Omental fat pad (tissue), 4 donors: ENCODE data around the gene CYP11A1. TPM values are rescaled to one million over a fixed set of nuclear protein-coding genes. Genes with fewer than 3 reads are reported as not detected.

ENCODE experiments used
- ATAC-seq: fragments of 150-250 bp; one replicate; pipeline ENCODE4 v1.9.1; 2016; ENCODE audit warnings: mild to moderate bottlenecking, moderate library complexity; ENCODE audit not compliant: low FRiP score
- DNase-seq: peaks from one replicate; pipeline ENCODE4 v3.0.0-alpha.2; 2019; ENCODE audit warnings: low spot score
- CTCF ChIP-seq, 3 donors: fragments of 450-650 bp; IDR thresholded peaks; one replicate each; pipeline ENCODE4 v1.5.1; 2016 to 2017; ENCODE audit warnings: antibody characterized with exemption in 3 of 3, mild to moderate bottlenecking in 3 of 3, moderate library complexity in 2 of 3
- total RNA-seq, 4 donors: library from RNA; depleted of rRNA; stranded (reverse); fragments of >200 nt; gene quantifications; one replicate each; pipeline ENCODE4 v1.1.0, GENCODE V29; 2016

Gene CYP11A1
- total RNA-seq, 4 donors from 2014 or later, result 1.3 to 4.8 (median 1.4) TPM

- ATAC-seq (no peak), DNase-seq (no peak)
- no peak for TF ChIP-seq CTCF (IDR thresholded peaks at IDR 0.05)
Measured at GRCh38 chr15:74300057-74300795, 67.2 kb downstream of the CYP11A1 start.

- DNase-seq (no peak), ATAC-seq (no peak)
- no peak for TF ChIP-seq CTCF (IDR thresholded peaks at IDR 0.05)
Measured at GRCh38 chr15:74297887-74298286, 69.6 kb downstream of the CYP11A1 start.

- TF ChIP-seq CTCF (IDR thresholded peaks at IDR 0.05), result no peak
- DNase-seq, result no peak
- ATAC-seq, result no peak
Measured at GRCh38 chr15:74295800-74296199, 71.6 kb downstream of the CYP11A1 start.

GRCh38 chr15:74294010-74294409, 73.4 kb downstream of the CYP11A1 start:
- ATAC-seq, result no peak
- no peak for TF ChIP-seq CTCF (IDR thresholded peaks at IDR 0.05)
- DNase-seq, result no peak

- DNase-seq, result no peak
- TF ChIP-seq CTCF (IDR thresholded peaks at IDR 0.05), result no peak
- no peak for ATAC-seq
Measured at GRCh38 chr15:74293021-74293810, 74.2 kb downstream of the CYP11A1 start.

- peak; percentile 60 for DNase-seq
- peak; percentile 64 for ATAC-seq
- TF ChIP-seq CTCF (IDR thresholded peaks at IDR 0.05), result no peak
Measured at GRCh38 chr15:74291101-74292071, 76.1 kb downstream of the CYP11A1 start.
